ENCODE measurements around the gene OR6C76.
"Not testable (repeated sequence)": the region's sequence is repeated elsewhere in the genome, so short reads cannot be mapped to it uniquely, and the experiment has no call there.

The OR6C76 gene

DNA sequence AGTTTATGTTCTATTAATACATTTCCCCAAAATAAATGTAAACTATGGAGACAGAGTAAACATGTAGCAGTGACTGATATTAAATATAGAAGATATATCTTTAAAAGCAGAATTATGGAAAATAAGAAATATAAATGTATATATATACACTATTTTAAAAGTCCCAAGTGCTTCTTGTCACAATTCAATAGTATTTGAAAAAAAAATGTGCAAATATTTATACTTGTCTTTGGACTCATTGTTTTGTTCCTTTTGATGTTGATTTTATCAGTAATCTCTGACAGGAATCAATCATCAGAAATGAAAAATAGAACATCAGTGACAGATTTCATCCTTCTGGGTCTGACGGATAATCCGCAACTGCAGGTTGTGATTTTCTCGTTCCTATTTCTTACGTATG is at the start of gene OR6C76:
Gene OR6C76, plus strand, starts transcription at position 301 of the 400 bp plus-strand sequence. Its CDS starts 0 bp downstream, at position 301.
- no peak for DNase-seq

DNA sequence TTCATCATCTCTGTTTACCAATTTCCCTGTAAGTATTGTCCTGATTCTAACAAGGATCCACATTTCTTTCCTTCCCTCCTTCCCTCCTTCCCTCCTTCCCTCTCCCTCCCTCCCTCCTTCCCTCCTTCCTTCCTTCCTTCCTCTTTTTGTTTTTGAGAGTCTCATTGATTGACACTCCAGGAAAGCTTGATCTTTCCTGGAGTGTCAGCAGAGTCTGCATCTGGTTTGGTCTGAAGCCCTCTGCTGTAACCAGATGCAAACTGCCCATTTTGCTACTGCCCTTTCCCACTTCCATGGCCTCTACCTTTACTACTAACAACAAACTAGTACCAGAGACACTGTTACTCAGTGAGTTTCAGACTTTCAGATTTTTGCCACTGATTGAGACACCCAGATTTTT is 40.2 kb upstream of the OR6C76 start:
- DNase-seq: no peak

- no peak for DNase-seq
These were observed 33.8 kb upstream of the OR6C76 start for GRCh38 chr12:55392032-55392795.

DNA sequence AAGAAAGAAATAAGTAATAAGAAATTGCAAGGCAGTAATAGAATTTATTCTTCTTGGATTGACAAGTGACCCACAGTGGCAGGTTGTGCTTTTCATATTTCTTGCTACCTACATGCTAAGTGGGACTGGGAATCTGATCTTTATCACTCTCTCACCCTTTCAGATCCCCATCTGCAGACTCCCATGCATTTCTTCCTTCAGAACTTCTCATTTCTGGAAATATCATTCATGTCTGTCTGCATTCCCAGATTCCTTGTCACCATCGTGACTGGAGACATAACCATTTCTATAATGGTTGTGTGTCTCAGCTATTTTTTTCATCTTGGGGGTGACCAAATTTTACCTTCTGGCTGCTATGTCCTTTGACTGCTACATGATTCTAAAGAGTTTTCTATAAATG is 29.7 kb upstream of the OR6C76 start:
- DNase-seq: no peak

DNA sequence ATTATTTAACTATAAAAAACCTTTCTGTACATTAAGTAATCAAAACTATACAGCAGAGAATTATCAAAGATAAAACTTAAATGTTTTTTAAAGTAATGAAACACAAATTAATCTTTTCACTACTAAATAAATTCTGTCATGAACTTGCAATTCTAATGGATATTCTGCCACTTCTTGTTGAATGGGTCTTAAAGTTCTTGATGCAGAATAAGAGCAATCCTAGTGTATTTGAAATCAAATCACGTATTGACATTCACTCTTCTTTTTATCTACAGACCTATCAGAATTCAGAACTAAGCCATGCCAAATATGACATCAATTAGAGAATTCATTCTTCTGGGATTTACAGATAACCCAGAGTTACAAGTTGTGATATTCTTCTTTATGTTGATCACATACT is 25.8 kb upstream of the OR6C76 start, which contains the start of gene OR6C65:
Gene OR6C65, plus strand, starts transcription at position 301 of the 400 bp plus-strand sequence. Its CDS starts 0 bp downstream, at position 301.
- no peak for DNase-seq

DNA sequence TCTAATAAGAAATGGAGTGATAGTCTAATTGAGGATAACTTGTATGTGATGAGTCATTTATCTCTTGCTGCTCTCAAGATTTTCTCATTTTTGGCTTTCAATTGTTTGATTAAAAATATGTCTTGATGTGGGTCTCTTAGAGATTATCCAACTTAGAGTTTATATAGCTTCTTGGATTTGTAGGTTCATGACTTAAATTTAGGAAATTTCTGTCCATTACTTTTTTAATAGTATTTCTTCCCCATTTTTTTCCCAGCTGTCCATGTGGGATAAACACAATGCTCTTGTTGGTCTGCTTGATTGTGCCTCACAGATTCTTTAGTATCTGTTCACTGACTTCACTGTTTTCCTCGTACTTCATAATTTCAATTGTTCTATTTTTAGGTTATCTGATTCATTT is 18.2 kb upstream of the OR6C76 start:
- no peak for DNase-seq

GRCh38 chr12:55409133-55409532 is 16.9 kb upstream of the OR6C76 start:
- not testable (repeated sequence) for DNase-seq

DNA sequence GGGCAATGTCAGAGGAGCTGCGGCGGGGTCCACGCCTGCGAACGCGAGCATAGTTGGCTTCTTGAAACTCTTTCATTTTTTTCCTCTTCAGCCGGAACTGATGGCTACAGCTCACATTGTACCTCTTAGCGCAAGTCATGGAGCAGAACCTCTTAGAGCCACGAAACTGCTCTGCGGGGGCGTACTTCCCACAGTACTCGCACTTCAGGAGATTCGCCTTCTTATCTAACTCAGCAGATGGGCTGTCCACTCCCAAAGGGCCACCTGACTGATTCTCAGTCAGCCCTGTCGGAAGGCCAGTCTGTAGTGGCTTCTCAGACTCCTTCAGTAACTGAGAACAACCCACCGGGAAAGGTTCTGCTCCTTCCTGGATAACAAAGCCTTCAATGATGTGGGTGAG is 13.9 kb upstream of the OR6C76 start:
- DNase-seq: not testable (repeated sequence)

GRCh38 chr12:55413498-55414388 is 12.3 kb upstream of the OR6C76 start:
- DNase-seq: not testable (repeated sequence)

DNA sequence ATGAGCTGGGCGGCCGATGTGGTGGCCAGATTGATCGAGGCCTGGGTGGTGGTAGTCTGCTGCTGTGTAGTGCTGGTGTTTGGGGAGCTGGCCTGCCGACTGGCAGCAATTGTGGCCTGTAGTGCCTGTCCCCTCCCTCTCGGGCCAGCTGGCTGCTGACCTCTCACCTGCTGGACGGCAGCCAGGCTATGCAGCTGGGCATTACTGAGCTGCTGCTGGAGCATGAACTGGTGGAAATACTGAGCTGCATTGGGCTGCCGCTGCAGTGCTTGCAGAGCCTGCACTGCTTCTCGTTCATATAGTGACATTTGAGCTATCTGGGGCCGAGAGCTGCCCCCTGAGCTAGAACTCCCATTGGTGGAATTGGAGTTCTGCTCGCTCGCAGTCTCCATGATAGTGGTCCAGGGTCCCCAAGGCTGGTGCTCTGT is 11.6 kb upstream of the OR6C76 start:
- not testable (repeated sequence) for DNase-seq

- not testable (repeated sequence) for DNase-seq
These were observed 11.2 kb upstream of the OR6C76 start for GRCh38 chr12:55414889-55415288.

DNA sequence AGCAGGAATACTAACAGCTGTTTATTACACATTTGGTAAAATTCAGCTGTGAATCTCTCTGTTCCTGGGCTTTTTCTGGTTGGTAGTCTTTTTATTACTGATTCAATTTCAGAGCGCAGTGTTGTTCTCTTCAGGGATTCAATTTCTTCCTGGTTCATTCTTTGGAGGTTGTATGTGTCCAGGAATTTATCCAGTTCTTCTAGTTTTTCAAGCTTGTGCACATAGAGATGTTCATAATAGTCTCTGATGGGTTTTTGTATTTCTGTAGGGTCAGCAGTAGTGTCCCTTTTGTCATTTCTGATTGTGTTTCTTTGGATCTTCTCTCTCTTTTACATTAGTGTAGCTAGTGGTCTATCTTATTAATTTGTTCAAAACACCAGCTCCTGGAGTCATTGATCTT is 9.1 kb upstream of the OR6C76 start:
- DNase-seq: no peak

- no peak for DNase-seq
These were observed 5.6 kb upstream of the OR6C76 start for GRCh38 chr12:55420307-55420962.

DNA sequence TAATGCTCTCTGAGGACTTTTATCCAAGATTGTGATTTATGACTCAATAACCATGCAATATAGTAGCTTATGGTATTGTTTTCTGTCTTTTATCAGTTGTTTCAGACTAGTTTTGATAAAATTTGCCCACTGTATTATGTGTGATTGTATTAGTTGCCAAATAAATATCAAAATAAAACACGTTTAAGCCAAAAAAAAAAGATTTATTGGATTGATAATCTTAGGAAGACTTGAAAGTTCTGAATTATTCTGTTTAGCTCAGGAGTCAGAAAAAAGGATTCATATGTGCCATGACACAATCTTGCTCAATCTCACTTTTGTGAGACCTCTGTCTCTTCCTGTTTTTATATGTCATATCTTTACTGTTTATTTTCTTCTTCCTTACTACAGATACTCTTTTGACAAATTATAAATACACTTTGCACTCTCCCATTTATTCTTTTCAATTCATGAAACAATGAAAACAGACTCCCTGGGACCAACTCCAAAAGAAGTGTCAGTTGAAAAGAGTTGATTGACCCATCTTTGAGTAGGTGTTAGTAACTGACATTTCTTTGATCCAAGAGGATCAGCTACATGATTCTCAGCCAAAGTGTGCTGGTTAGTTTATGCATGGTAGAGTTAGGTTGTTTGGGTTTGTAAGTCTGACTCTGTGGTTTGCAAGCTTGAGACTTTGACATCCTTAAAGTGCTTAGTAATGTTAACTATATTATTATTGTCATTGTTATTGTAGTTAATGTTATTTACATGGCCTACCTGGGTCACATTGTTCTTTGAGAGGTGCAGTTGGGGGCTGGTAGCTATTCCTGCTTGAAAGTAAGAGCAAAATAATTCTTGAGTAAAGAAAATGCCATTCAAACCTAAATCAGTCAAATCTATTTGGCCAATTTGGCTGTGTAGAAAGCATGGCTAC is 2.5 kb downstream of the OR6C76 start:
- no peak for DNase-seq

GRCh38 chr12:55441233-55441632 is 15.2 kb downstream of the OR6C76 start:
- not testable (repeated sequence) for DNase-seq

- no peak for DNase-seq
These were observed 17.7 kb downstream of the OR6C76 start, which contains the start of gene OR6C2 for GRCh38 chr12:55443776-55444175. OR6C2 (plus strand) TSS chr12:55444076; CDS start chr12:55452214, 8,138 bp downstream.

GRCh38 chr12:55445357-55445756 is 19.3 kb downstream of the OR6C76 start:
- DNase-seq: no peak

GRCh38 chr12:55446326-55446725 is 20.3 kb downstream of the OR6C76 start:
- no peak for DNase-seq

DNA sequence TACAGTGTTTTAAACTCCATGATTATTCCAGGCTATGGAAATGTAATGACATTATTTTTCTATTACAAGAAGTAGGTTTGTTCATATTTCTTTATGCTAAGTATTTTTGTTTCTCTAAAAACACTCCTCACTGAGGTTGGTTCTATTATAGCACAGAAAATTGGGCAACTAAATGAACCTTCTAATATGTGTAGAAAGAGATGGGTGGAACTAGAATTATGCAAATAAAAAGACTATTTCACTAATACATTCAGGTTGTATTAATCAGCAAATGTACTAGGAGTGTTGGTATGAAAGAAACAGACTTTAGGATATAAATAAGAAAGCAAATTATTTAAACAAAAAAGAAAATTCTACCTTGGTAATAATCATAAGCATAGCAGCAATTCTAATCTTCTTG is 22.8 kb downstream of the OR6C76 start:
- DNase-seq: no peak

DNA sequence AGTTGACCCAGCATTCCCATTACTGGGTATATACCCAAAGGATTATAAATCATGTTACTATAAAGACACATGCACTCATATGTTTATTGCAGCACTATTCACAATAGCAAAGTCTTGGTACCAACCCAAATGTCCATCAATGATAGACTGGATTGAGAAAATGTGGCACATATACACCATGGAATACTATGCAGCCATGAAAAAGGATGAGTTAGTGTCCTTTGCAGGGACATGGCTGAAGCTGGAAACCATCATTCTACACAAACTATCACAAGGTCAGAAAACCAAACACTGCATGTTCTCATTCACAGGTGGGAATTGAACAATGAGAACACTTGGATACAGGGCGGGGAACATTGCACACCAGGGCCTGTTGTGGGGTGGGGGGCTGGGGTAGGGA is 38.9 kb downstream of the OR6C76 start:
- DNase-seq: not testable (repeated sequence)

DNA sequence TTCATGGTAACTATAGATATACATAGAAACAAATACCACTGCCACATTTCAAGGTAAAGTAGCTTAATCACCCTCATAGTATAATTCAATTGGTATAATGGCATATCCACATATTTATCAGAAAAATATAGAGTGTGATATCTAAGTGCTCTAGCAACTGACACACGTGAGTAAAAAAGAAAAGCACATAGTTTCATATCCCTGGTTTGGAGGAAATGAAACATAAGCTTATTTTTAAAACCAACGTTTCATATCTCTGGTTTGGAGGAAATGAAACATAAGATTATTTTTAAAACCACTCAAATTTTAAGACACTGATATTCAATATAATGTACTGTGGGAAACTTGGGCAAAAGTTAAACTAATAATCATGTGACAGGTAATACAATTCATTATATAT is 41.8 kb downstream of the OR6C76 start:
- no peak for DNase-seq

GRCh38 chr12:55469291-55469690 is 43.2 kb downstream of the OR6C76 start:
- DNase-seq: no peak

Data from Kasumi-1 (cell line).